NT2/D1 (cell line): ENCODE data around the gene PPP1R7.

Source experiments
- DNase-seq: peaks from one replicate; pipeline ENCODE4 v3.0.0-alpha.2; 2011; ENCODE audit warnings: low read depth, low spot score
- H3K27me3 ChIP-seq: 2 replicates; pipeline ENCODE4 v1.6.0; 2011; ENCODE audit warnings: mild to moderate bottlenecking; ENCODE audit not compliant: insufficient read length, insufficient read depth
- H3K36me3 ChIP-seq: 2 replicates; pipeline ENCODE4 v1.6.1; 2011; ENCODE audit warnings: mild to moderate bottlenecking, low read length, mixed read lengths; ENCODE audit not compliant: insufficient read depth, insufficient read length
- H3K4me1 ChIP-seq: 2 replicates; pipeline ENCODE4 v1.5.1; 2011; ENCODE audit not compliant: insufficient read depth, insufficient read length
- H3K4me3 ChIP-seq: 2 replicates; pipeline ENCODE4 v1.5.1; 2011; ENCODE audit warnings: low read depth; ENCODE audit not compliant: insufficient read length
- H3K9ac ChIP-seq: 2 replicates; pipeline ENCODE4 v1.6.0; 2011; ENCODE audit warnings: low read depth; ENCODE audit not compliant: insufficient read length
- H3K9me3 ChIP-seq: 2 replicates; pipeline ENCODE4 v1.5.1; 2011; ENCODE audit warnings: mild to moderate bottlenecking, low read length; ENCODE audit not compliant: insufficient read depth
- SUZ12 ChIP-seq: IDR thresholded peaks from 2 replicates; pipeline ENCODE4 v1.6.1; 2011; ENCODE audit not compliant: insufficient read length, insufficient read depth; ENCODE audit errors: extremely low read depth
- YY1 ChIP-seq: IDR thresholded peaks from 2 replicates; pipeline ENCODE4 v1.6.1; 2011; ENCODE audit not compliant: insufficient read length, insufficient read depth
- ZNF274 ChIP-seq: IDR thresholded peaks from 2 replicates; pipeline ENCODE4 v1.6.1; 2011; ENCODE audit warnings: mild to moderate bottlenecking, low read depth, low read length

PPP1R7 gene

GRCh38 chr2:241114836-241115235, 35.4 kb upstream of the PPP1R7 start:
- TF ChIP-seq ZNF274 (no peak), SUZ12 (no peak), YY1 (no peak)
- DNase-seq, result no peak
- H3K9me3 ChIP-seq, result no peaks in the 10 kb centered on the region
- no peaks in the 10 kb centered on the region for H3K4me1 ChIP-seq
- peaks cover 40% of the 10 kb centered on the region for H3K36me3 ChIP-seq
- H3K9ac ChIP-seq, result no peak overlapping the region
- no peak overlapping the region for H3K4me3 ChIP-seq
- no peaks in the 10 kb centered on the region for H3K27me3 ChIP-seq

GRCh38 chr2:241115361-241115760, 34.9 kb upstream of the PPP1R7 start:
- H3K4me1 ChIP-seq, result no peaks in the 10 kb centered on the region
- peaks cover 40% of the 10 kb centered on the region for H3K36me3 ChIP-seq
- TF ChIP-seq SUZ12 (no peak), ZNF274 (no peak), YY1 (no peak)
- H3K27me3 ChIP-seq, result no peaks in the 10 kb centered on the region
- no peak overlapping the region for H3K9ac ChIP-seq
- no peak overlapping the region for H3K4me3 ChIP-seq
- H3K9me3 ChIP-seq, result no peaks in the 10 kb centered on the region
- DNase-seq, result no peak

GRCh38 chr2:241116606-241117560, 33.4 kb upstream of the PPP1R7 start:
- peaks cover 32% of the 10 kb centered on the region for H3K36me3 ChIP-seq
- no peak for DNase-seq
- H3K9ac ChIP-seq, result no peak overlapping the region
- no peak overlapping the region for H3K4me3 ChIP-seq
- H3K9me3 ChIP-seq, result no peaks in the 10 kb centered on the region
- H3K4me1 ChIP-seq, result no peaks in the 10 kb centered on the region
- no peak for TF ChIP-seq YY1
- TF ChIP-seq SUZ12, result no peak
- no peak for TF ChIP-seq ZNF274
- no peaks in the 10 kb centered on the region for H3K27me3 ChIP-seq

GRCh38 chr2:241118737-241119505, 31.3 kb upstream of the PPP1R7 start:
- Histone ChIP-seq H3K4me3 (no peak overlapping the region), H3K36me3 (peaks cover 35% of the 10 kb centered on the region), H3K4me1 (peaks cover 2% of the 10 kb centered on the region), H3K27me3 (no peaks in the 10 kb centered on the region), H3K9me3 (no peaks in the 10 kb centered on the region), H3K9ac (no peak overlapping the region)
- no peak for DNase-seq
- TF ChIP-seq ZNF274, result no peak
- no peak for TF ChIP-seq YY1
- TF ChIP-seq SUZ12, result no peak

- H3K27me3 ChIP-seq, result no peaks in the 10 kb centered on the region
- H3K9ac ChIP-seq, result no peak overlapping the region
- TF ChIP-seq YY1, result no peak
- TF ChIP-seq ZNF274, result no peak
- TF ChIP-seq SUZ12, result no peak
- H3K4me1 ChIP-seq, result peaks cover 6% of the 10 kb centered on the region
- no peak for DNase-seq
- no peak overlapping the region for H3K4me3 ChIP-seq
- no peaks in the 10 kb centered on the region for H3K9me3 ChIP-seq
- peaks cover 22% of the 10 kb centered on the region for H3K36me3 ChIP-seq
Measured at GRCh38 chr2:241120440-241120839, 29.8 kb upstream of the PPP1R7 start.

GRCh38 chr2:241121008-241121407, 29.3 kb upstream of the PPP1R7 start:
- no peak overlapping the region for H3K4me3 ChIP-seq
- TF ChIP-seq ZNF274, result no peak
- TF ChIP-seq SUZ12, result no peak
- TF ChIP-seq YY1, result no peak
- peaks cover 24% of the 10 kb centered on the region for H3K36me3 ChIP-seq
- no peak for DNase-seq
- no peaks in the 10 kb centered on the region for H3K9me3 ChIP-seq
- H3K9ac ChIP-seq, result no peak overlapping the region
- no peaks in the 10 kb centered on the region for H3K27me3 ChIP-seq
- peaks cover 6% of the 10 kb centered on the region for H3K4me1 ChIP-seq

- DNase-seq, result no peak
- Histone ChIP-seq H3K36me3 (peaks cover 28% of the 10 kb centered on the region), H3K27me3 (no peaks in the 10 kb centered on the region), H3K4me3 (no peak overlapping the region), H3K9me3 (no peaks in the 10 kb centered on the region), H3K9ac (no peak overlapping the region), H3K4me1 (peaks cover 6% of the 10 kb centered on the region)
- TF ChIP-seq YY1, result no peak
- TF ChIP-seq ZNF274, result no peak
- TF ChIP-seq SUZ12, result no peak
Measured at GRCh38 chr2:241122376-241123002, 27.8 kb upstream of the PPP1R7 start.
